T-helper 1 cell treated with Interleukin-12 subunit alpha and Interleukin-12 subunit beta and Interleukin-4 antibody, amounts not matched to agents 30 μg/mL and 1 μg/mL, for 36 hours (primary cell): Measurements from ENCODE around the gene PIM1.
A peak's percentile ranks its signal among the peaks of the same experiment; 100 is the strongest.

Experiments
- H3K27ac Mint-ChIP-seq: one replicate; pipeline ENCODE4 v1.8.0; 2021; ENCODE audit warnings: mild to moderate bottlenecking, mixed read lengths
- H3K27me3 Mint-ChIP-seq: one replicate; pipeline ENCODE4 v1.8.0; 2021; ENCODE audit warnings: low read depth, mixed read lengths
- H3K36me3 Mint-ChIP-seq: one replicate; pipeline ENCODE4 v1.8.0; 2021; ENCODE audit warnings: low read depth, mixed read lengths
- H3K4me1 Mint-ChIP-seq: one replicate; pipeline ENCODE4 v1.8.0; 2021; ENCODE audit warnings: low read depth, mixed read lengths
- H3K4me3 Mint-ChIP-seq: one replicate; pipeline ENCODE4 v1.8.0; 2021; ENCODE audit warnings: mild to moderate bottlenecking, moderate library complexity, mixed read lengths
- H3K9me3 Mint-ChIP-seq: one replicate; pipeline ENCODE4 v1.8.0; 2021; ENCODE audit warnings: mixed read lengths

PIM1 gene

GRCh38 chr6:37134036-37134395 lies 35.9 kb upstream of the PIM1 start:
- no peaks in the 10 kb centered on the region for H3K27me3 Mint-ChIP-seq
- no peak overlapping the region for H3K4me3 Mint-ChIP-seq
- no peaks in the 10 kb centered on the region for H3K36me3 Mint-ChIP-seq
- no peaks in the 10 kb centered on the region for H3K9me3 Mint-ChIP-seq
- peaks cover 28% of the 10 kb centered on the region for H3K4me1 Mint-ChIP-seq
- peak overlapping the region; percentile 64 for H3K27ac Mint-ChIP-seq

- Mint-ChIP-seq H3K27me3 (no peaks in the 10 kb centered on the region), H3K36me3 (no peaks in the 10 kb centered on the region), H3K4me3 (no peak overlapping the region), H3K27ac (peak overlapping the region; percentile 64), H3K9me3 (no peaks in the 10 kb centered on the region), H3K4me1 (peaks cover 29% of the 10 kb centered on the region)
Observed at GRCh38 chr6:37134396-37135191, 35.4 kb upstream of the PIM1 start.

- Mint-ChIP-seq H3K9me3 (no peaks in the 10 kb centered on the region), H3K27ac (no peak overlapping the region), H3K4me3 (no peak overlapping the region), H3K36me3 (no peaks in the 10 kb centered on the region), H3K27me3 (no peaks in the 10 kb centered on the region), H3K4me1 (peaks cover 25% of the 10 kb centered on the region)
Observed at GRCh38 chr6:37135835-37136694, 33.9 kb upstream of the PIM1 start.

- H3K4me1 Mint-ChIP-seq, result peaks cover 29% of the 10 kb centered on the region
- H3K27me3 Mint-ChIP-seq, result no peaks in the 10 kb centered on the region
- H3K27ac Mint-ChIP-seq, result peak overlapping the region; percentile 27
- H3K4me3 Mint-ChIP-seq, result no peak overlapping the region
- no peaks in the 10 kb centered on the region for H3K9me3 Mint-ChIP-seq
- no peaks in the 10 kb centered on the region for H3K36me3 Mint-ChIP-seq
Observed at GRCh38 chr6:37136821-37137200, 33.1 kb upstream of the PIM1 start.

- no peaks in the 10 kb centered on the region for H3K36me3 Mint-ChIP-seq
- peak overlapping the region; percentile 54 for H3K4me3 Mint-ChIP-seq
- H3K4me1 Mint-ChIP-seq, result peaks cover 35% of the 10 kb centered on the region
- H3K27me3 Mint-ChIP-seq, result no peaks in the 10 kb centered on the region
- H3K9me3 Mint-ChIP-seq, result no peaks in the 10 kb centered on the region
- peak overlapping the region; percentile 58 for H3K27ac Mint-ChIP-seq
Observed at GRCh38 chr6:37137201-37138090, 32.5 kb upstream of the PIM1 start.

GRCh38 chr6:37138856-37139229 lies 31.1 kb upstream of the PIM1 start:
- Mint-ChIP-seq H3K4me1 (peaks cover 41% of the 10 kb centered on the region), H3K36me3 (no peaks in the 10 kb centered on the region), H3K27ac (no peak overlapping the region), H3K4me3 (no peak overlapping the region), H3K27me3 (no peaks in the 10 kb centered on the region), H3K9me3 (no peaks in the 10 kb centered on the region)

- Mint-ChIP-seq H3K4me1 (peaks cover 38% of the 10 kb centered on the region), H3K27me3 (no peaks in the 10 kb centered on the region), H3K36me3 (no peaks in the 10 kb centered on the region), H3K4me3 (no peak overlapping the region), H3K9me3 (no peaks in the 10 kb centered on the region), H3K27ac (no peak overlapping the region)
Observed at GRCh38 chr6:37139230-37139962, 30.6 kb upstream of the PIM1 start.

GRCh38 chr6:37140145-37140544 lies 29.8 kb upstream of the PIM1 start:
- Mint-ChIP-seq H3K27me3 (no peaks in the 10 kb centered on the region), H3K27ac (no peak overlapping the region), H3K9me3 (no peaks in the 10 kb centered on the region), H3K4me3 (no peak overlapping the region), H3K36me3 (no peaks in the 10 kb centered on the region), H3K4me1 (peaks cover 33% of the 10 kb centered on the region)

- no peaks in the 10 kb centered on the region for H3K36me3 Mint-ChIP-seq
- H3K27ac Mint-ChIP-seq, result peak overlapping the region; percentile 17
- no peaks in the 10 kb centered on the region for H3K9me3 Mint-ChIP-seq
- no peaks in the 10 kb centered on the region for H3K27me3 Mint-ChIP-seq
- H3K4me1 Mint-ChIP-seq, result peaks cover 33% of the 10 kb centered on the region
- H3K4me3 Mint-ChIP-seq, result no peak overlapping the region
Observed at GRCh38 chr6:37141281-37142049, 28.5 kb upstream of the PIM1 start.

GRCh38 chr6:37142050-37142614 lies 27.8 kb upstream of the PIM1 start:
- Mint-ChIP-seq H3K4me1 (peaks cover 33% of the 10 kb centered on the region), H3K27ac (peak overlapping the region; percentile 1), H3K4me3 (no peak overlapping the region), H3K36me3 (no peaks in the 10 kb centered on the region), H3K9me3 (no peaks in the 10 kb centered on the region), H3K27me3 (no peaks in the 10 kb centered on the region)

- H3K4me1 Mint-ChIP-seq, result peaks cover 25% of the 10 kb centered on the region
- H3K9me3 Mint-ChIP-seq, result no peaks in the 10 kb centered on the region
- H3K27me3 Mint-ChIP-seq, result no peaks in the 10 kb centered on the region
- no peaks in the 10 kb centered on the region for H3K36me3 Mint-ChIP-seq
- H3K4me3 Mint-ChIP-seq, result no peak overlapping the region
- no peak overlapping the region for H3K27ac Mint-ChIP-seq
Observed at GRCh38 chr6:37143585-37143984, 26.4 kb upstream of the PIM1 start.

- peaks cover 24% of the 10 kb centered on the region for H3K4me1 Mint-ChIP-seq
Observed at GRCh38 chr6:37145443-37145842, 24.5 kb upstream of the PIM1 start.

GRCh38 chr6:37146735-37147157 lies 23.2 kb upstream of the PIM1 start:
- Mint-ChIP-seq H3K36me3 (no peaks in the 10 kb centered on the region), H3K27me3 (peaks cover 3% of the 10 kb centered on the region), H3K4me1 (peaks cover 22% of the 10 kb centered on the region), H3K27ac (no peak overlapping the region), H3K4me3 (no peak overlapping the region), H3K9me3 (no peaks in the 10 kb centered on the region)

More at GRCh38 chr6:37145443-37145842, 24.5 kb upstream of the PIM1 start:
- Mint-ChIP-seq H3K27me3 (peaks cover 3% of the 10 kb centered on the region), H3K9me3 (no peaks in the 10 kb centered on the region), H3K4me3 (no peak overlapping the region), H3K27ac (no peak overlapping the region), H3K36me3 (no peaks in the 10 kb centered on the region)
